ENCODE data around the gene WDR72. TPM values are rescaled to one million over a fixed set of nuclear protein-coding genes. Genes with fewer than 3 reads are reported as not detected.
"Not testable (repeated sequence)": the region's sequence is repeated elsewhere in the genome, so short reads cannot be mapped to it uniquely, and the experiment has no call there.

Gene WDR72
- total RNA-seq, 2 experiments from 2014 or later: not detected

DNA sequence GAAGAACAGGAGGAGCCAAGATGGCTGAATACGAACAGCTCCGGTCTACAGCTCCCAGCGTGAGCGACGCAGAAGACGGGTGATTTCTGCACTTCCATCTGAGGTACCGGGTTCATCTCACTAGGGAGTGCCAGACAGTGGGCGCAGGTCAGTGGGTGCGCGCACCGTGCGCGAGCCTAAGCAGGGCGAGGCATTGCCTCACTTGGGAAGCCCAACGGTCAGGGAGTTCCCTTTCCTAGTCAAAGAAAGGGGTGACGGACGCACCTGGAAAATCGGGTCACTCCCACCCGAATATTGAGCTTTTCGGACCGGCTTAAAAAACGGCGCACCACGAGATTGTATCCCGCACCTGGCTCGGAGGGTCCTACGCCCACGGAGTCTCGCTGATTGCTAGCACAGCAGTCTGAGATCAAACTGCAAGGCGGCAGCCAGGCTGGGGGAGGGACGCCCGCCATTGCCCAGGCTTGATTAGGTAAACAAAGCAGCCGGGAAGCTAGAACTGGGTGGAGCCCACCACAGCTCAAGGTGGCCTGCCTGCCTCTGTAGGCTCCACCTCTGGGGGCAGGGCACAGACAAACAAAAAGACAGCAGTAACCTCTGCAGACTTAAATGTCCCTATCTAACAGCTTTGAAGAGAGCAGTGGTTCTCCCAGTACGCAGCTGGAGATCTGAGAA is 218.7 kb downstream of the WDR72 start:
- POLR2A ChIA-PET, CTCF ChIA-PET: not testable (repeated sequence)

DNA sequence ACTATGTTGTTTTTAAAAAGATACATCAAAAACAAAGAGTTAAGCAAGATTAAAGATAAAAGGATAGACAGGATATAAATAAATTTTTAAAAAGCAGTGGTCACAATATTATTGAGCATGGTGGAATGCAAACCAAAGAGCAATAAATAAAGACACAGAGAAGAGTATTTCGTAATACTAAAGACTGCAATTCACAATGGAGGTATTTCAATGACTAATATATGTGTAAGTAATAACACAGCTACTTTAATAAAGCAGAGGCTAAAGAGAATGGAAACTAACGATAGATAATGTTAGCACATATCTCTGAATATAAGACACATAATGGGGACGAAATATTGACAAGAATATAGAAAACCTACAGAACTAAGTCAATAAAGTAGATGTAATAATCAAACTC is 219.6 kb downstream of the WDR72 start:
- POLR2A ChIA-PET: no interaction called here
- CTCF ChIA-PET: no interaction called here

DNA sequence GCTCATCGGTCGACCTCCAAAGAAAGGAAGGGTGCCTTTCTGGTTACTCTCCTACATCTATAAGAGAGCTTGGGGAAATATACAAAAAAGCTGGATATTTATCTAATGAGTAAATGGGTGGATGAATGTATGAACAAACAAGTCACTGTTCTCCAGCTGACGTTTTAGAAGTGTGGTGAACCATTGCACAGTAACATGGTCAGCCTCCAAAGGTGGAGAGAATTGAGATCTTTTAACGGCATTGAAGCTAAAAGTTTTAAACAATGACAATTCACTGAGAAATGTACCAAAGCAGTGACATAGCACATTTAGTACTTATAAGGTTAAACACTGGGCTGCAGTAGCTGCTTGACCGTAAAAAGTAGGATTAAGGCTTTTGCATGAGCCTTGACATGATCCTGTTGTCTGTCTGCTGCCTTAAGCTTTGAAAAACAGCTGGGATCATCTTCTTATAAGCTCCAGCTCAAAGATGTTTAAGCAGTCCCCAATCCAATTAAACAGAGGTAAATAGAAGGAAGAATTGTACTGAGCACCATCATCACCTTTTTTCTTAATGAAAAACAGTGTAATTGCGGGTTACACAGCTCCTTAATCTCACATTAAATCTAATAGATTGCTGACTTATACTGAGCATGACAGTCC is 222.9 kb downstream of the WDR72 start:
- CTCF ChIA-PET: no interaction called here
- POLR2A ChIA-PET: no interaction called here

DNA sequence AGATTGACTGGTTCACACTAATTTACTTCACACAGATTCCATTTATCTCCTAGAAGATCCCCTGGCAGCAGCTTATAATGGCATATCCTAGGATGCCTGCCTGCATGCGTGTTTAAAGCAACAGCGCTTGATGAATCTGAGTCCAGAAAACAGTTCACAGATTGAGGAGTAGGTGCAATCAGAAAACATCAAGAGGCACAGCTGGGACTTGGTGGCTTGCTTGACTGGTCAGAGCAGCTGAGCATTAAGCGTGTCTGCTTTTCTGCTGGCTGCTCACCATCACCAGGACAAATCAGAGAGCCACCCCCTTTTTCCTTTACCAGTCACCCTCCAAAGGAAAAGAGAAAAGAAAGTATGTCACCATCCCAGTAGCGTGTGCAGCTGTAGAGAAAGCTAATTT is 223.6 kb downstream of the WDR72 start:
- CTCF ChIA-PET: no interaction called here
- POLR2A ChIA-PET: no interaction called here

DNA sequence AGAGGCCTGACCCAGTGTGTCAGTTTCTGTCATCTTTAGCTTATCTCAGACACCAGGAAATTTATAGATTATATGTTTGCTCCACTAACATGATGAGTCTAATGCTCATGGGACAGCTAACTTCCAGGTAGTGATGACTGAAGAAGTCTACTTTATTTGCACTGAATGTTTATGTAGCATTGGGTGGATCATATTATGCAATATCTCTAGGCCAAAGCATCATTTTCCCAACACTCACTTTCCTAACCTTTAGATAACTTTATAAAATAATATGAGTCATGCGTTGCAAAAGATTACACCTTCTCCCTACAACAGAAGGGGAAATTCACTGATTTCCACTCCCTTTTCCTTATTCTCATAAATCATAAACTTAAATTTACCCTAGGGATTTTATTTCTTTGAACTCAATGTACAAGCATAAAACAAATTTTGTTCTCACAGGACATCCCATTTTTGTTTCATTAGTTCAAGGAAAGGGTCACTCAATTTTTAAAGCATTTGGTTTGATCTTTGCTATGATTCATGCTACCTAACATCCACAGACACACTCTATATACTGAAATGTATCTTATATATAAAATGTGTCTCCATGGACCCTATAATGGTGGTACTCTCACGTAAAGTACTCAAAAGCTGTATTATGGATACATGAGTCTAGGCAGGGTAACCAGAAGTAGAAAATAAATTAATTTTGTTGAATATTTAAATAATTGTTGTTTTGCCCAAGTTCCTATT is 225.2 kb downstream of the WDR72 start:
- POLR2A ChIA-PET: no interaction called here
- CTCF ChIA-PET: no interaction called here

DNA sequence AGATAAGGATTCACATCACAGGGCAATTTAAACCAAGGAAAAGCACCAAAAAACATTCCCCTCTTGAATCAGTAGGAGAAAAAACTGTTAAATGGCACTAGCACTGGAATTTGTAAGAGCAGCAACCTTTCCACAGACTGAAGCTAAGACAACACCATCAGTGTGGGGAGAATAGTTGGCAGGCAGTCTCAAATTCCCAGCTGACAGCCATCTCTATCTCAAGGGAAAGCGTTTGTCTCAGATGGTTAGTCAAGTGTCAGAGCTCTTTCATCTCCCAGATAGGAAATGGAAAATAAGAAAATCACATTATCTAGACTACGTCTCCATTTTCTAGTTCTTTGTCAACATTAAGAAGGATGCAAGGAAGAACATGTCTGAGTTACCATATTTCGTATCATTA is 228.7 kb downstream of the WDR72 start:
- CTCF ChIA-PET: no interaction called here
- POLR2A ChIA-PET: no interaction called here

DNA sequence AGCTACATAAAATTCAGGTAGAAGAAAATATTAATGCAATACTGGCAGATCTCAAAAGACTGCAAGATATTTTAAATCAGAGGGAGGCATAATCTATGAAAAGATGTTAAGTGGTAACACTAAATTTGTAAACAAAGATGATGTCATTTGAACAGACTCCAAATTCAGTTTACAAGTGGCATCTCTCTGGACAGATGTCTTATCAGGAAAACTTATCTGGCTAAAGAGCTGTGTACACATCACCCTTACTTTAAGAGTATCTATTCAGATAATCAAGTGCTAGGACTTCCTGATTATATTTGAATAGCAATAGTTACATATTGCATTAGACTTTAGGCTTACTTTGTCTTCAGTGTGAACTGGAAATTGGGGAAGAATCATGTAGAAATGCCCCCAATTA is 231.5 kb downstream of the WDR72 start:
- CTCF ChIA-PET: no interaction called here

DNA sequence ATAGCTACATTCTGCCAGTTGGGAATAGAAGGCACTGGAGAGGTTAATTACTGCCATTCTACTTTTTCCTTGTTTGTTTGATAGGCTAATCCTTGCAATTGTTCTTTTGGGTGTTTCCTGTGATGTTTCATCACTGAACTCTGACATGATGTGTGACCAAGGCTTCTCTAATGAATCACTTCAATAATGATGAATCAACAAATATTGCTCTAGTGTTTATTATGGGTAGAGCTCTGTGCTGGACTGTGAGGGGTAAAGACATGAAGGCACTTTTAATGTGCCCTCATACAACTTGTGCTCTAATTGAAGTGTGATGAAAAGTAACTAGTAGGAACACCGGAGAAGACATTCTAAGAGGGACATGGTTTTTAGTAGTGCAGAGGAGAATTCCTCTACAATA is 233.6 kb downstream of the WDR72 start:
- ChIA-PET CTCF (no interaction called here), POLR2A (no interaction called here)

More for the DNA sequence above, 231.5 kb downstream of the WDR72 start:
- POLR2A ChIA-PET: no interaction called here

DNA sequence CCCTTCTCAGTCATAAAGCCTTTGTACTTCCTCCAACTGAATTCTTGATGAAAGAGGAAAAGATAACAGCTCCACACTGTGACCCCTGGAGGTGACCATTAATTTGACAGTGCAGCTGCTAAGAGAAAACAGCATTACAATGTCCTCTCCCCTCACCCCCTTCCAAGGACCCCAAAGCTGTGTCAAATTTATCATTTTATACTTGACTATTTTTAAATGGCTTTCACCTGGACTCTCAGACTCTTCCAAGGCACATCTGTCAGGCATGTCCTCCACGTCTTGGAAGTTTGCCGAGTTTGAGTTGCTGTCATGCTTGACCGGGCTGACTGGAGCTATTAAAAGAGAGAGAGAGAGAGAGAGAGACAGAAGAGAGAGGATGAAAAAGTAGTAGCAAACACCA is 236.5 kb downstream of the WDR72 start:
- POLR2A ChIA-PET: no interaction called here
- CTCF ChIA-PET: no interaction called here

DNA sequence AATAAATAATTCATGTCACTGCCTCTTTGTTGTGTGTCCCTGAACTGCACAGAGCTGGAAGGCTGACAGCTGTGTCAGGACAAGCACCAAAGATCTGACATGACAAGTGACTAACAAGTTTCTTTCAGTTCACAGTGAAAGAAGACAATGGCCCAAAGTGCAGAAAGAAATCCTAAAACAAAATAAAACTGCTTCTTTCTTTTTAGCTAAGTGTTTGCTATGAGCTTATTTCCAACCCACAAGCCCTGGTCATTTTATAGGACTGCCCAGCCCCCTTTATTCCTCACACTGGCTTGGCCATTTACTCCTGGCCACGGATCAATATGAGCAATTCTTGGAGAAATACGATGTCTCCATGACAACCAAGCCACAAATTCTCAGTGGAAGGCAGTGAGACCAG is 238.5 kb downstream of the WDR72 start:
- CTCF ChIA-PET: no interaction called here
- POLR2A ChIA-PET: no interaction called here

DNA sequence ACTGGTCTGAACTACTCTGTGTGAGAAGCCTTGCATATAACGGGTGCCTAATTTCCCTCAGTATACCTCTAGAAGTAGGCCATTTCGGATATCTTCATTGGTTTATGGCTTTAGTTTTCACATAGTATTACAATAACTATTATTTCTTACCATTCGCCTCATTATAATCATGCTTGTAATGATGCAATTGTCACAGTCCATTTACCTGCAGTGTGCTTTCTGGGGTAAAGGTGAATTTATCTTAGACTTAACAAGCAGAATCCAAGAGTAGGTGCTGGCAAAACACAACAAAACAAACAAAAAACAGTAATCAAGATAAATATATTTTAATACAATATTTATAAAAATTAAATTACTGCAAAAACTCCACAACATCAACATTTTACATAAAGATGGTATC is 246.0 kb downstream of the WDR72 start:
- CTCF ChIA-PET: no interaction called here
- POLR2A ChIA-PET: no interaction called here

DNA sequence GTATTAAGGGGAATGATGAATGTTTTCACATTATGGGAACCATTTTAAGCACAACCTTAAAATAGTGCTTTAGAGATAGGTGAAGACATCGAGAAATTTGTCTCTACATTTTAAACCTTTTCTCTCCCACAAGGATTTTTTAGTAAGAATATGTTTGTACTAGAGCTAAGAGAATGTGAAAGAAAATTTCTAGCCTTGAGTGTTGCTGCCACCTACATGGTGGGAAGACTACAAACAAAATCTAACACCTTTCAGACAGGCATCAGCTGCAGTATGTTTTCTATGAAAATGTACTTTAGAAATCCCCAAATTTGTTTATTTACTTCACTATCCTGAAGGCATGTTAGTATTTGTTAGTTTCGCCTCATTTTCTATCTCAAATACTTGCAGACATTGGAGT is 247.4 kb downstream of the WDR72 start:
- CTCF ChIA-PET: no interaction called here
- POLR2A ChIA-PET: no interaction called here

DNA sequence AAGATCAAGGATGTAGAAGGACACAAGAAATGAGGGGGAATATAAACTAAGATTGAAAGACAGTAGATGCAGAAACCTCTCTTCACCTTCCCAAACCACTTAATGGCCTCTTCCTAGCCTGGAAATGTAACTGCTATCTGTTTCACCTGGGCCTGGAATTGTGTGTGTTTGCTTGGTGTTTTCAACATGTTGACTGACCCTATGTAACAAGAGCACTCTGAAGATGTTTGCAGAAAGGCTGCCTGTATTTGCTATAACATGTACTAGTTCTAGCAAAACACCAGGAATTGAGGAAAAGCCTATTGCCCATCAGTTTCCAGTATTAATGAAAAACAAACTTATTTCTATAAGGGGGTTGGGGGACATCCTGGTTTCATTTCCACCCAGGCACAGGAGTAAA is 248.3 kb downstream of the WDR72 start:
- ChIA-PET CTCF (no interaction called here), POLR2A (no interaction called here)

DNA sequence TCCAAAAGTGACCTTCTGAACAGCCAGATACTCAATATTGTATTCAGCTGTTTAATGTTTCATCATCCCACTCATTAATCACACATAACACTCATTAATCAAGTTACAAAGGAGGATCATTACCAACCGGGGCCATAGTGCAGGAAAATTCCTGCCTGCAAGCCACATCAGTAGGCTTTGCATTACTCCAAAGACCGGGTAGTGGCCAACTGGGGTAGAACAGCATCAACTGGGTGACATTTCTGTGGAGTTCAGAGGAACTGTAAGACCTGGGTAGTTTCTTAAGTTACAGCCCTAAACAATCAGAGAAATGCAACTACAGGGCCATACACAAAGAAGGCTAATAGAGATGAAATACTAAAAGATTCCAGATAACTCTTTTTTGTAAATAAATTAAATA is 253.1 kb downstream of the WDR72 start:
- POLR2A ChIA-PET: no interaction called here
- CTCF ChIA-PET: no interaction called here

DNA sequence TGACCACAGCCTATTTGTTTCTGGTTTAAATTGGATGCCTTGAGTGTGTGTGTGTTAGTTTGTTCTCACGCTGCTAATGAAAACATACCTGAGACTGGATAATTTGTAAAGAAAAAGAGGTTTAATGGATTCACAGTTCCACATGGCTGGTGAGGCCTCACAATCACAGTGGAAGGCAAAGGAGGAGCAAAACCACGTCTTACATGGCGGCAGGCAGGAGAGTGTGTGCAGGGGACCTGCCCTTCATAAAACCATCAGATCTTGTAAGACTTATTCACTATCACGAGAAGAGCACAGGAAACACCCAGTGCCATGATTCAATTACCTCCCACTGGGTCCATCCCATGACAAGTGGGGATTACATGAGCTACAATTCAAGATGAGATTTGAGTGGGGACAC is 260.5 kb downstream of the WDR72 start:
- ChIA-PET POLR2A (no interaction called here), CTCF (no interaction called here)

DNA sequence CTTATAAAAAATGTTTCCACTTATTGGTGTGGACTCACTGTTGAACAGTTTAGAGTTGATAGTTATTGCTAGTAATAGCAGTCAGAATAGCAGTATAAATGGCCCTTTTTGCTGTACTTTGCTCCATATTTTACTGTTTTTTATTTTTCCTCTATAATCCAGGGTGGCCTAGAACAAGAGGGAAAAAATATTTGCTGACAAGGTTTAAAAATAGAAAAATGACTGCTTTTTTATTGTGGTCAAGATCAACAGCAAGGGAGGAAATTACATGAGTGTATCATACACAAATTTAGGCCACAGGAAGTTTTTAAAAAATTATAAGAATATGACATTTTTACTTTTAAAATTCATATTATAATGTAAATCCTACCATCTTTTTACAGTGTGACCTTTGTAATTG is 269.1 kb downstream of the WDR72 start:
- CTCF ChIA-PET: no interaction called here
- POLR2A ChIA-PET: no interaction called here

DNA sequence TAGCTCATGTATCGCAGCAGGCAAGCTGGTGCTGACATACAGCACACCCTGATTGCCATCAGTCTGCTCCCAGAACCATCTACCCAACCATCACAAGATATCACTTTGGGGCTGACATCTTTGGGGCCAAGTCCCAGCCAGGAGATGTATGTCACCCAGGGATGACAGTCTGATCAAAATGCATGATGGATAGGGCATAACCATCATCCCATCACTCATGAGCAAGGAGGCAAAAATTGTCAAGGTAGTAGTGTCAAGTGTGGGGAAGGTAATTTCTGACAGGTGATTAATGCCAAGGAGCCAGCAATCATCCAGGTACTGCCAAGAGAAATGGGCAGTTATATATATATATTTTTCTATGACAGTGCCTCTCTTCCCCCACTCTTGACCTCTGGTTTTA is 277.4 kb downstream of the WDR72 start:
- ChIA-PET POLR2A (no interaction called here), CTCF (no interaction called here)

DNA sequence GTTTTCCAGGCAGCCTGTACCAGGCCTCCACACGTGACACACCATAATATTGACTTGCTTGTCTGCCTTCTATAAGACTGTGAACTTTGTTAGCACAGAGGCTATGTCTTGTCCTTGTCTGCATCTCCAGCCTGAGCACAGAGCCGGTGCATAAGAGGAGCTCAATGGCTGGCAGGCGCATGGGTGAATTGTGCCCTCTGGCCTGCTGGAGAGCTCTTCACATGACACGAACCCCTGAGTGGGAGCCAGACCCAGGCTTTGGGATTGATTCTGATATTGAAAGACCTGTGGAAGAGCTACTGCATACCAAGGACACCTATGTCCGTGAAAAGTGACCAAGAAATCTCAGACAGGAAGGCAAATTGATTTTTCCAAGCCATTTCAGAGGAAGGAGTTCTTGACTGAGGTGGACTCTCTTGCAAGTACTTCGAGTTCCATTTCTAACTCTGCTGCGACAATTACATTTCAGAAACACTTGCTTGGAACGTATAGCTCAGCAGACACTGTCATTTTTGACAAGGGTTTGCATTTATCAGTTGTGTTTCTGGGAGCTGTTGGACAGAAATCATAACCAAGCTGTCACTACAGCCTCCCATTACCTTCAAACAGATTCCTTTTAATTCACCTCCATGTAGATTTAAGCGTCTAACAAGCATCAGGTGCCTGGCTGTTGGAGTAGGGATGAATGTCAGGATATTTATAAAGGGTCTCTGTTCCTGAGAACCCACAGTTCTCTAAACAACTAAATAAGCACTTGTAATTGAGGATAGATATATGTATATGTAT is 281.3 kb downstream of the WDR72 start:
- CTCF ChIA-PET: no interaction called here
- POLR2A ChIA-PET: no interaction called here

DNA sequence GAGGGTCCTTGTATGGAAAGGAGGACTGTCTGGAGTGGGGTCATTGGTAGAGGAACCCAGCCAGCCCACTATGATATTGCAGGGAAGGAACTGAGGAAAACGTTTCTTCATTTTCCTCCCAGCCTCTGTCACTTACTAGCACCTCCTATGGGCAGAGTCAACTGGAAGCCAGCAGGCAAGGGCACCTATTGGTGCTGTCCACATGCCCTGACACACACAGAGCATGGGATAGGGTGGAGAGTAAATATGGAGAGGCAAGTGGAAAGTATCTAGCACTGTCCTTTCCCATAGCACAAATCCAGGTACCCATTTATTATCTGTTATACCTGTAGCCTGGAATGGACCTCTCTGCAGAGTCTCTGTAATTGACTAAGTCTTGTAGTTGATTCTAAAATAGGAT is 285.6 kb downstream of the WDR72 start:
- ChIA-PET POLR2A (no interaction called here), CTCF (no interaction called here)

DNA sequence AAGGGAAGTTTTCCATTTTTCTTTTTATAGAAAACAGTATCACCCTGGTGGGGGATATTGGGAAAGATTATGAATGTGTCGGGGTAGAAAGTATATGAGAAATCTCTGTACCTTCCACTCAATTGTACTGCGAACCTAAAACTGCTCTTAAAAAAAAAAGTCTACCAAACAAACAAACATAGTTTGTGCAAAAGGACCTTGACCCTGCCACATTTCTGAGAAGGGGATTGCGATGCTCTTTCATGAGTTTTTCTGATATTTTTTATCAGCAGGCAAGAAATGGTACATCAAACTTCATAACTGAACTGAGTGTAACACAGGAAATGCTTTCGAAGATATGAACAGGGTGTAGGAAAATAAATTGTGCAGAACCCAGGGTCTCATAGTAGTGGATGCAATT is 286.0 kb downstream of the WDR72 start:
- ChIA-PET CTCF (no interaction called here), POLR2A (no interaction called here)

DNA sequence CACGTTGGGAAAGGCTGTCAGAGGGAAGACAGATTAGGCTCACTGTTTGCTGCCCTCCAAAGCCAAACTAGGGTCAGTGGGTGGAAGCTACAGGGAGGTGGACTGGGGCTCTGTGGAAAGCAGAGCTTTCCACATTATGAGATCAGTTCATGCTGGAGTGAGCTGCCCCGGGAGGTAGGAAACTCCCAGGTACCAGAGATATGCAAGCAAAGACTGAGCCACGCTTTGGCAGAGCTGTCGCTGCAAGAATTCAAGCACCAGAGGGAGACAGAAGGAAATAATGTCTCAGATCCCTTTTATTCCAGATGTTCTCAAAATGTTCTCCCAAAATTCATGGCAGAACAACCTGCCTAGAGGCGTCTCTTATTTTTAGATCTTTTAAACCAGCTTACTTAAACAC is 286.6 kb downstream of the WDR72 start:
- POLR2A ChIA-PET: no interaction called here
- CTCF ChIA-PET: no interaction called here
